H1 (cell line): ENCODE measurements around the gene ADCY3. TPM values are rescaled to one million over a fixed set of nuclear protein-coding genes. Genes with fewer than 3 reads are reported as not detected.

Source experiments
- BCL11A ChIP-seq, 2 experiments: IDR thresholded peaks; one replicate each; pipeline ENCODE4 v1.6.1; 2011; ENCODE audit warnings: low read depth in 2 of 2, low read length in 2 of 2, mild to moderate bottlenecking in 2 of 2
- CHD2 ChIP-seq: IDR thresholded peaks from 2 replicates; pipeline ENCODE4 v1.6.1; 2012; ENCODE audit warnings: low read length, improper control_type of control experiment
- CTBP2 ChIP-seq: IDR thresholded peaks from 2 replicates; pipeline ENCODE4 v1.7.0; 2011; ENCODE audit warnings: borderline replicate concordance, mild to moderate bottlenecking, moderate library complexity, mixed read lengths, low read length; ENCODE audit not compliant: insufficient read depth, insufficient read length
- polyA plus RNA-seq, 7 experiments: library from polyadenylated mRNA; depleted of rRNA in 3 of 7; stranded (reverse) in 5 of 7; unstranded in 2 of 7; fragments of >200 nt in 5 of 7; fragments of 200-250 nt in 2 of 7; gene quantifications; 1 replicate in 5 of 7; 2 replicates in 1 of 7; 4 replicates in 1 of 7; pipeline versions ENCODE4 v1.2.1 to v1.2.3, GENCODE V29; 2011 to 2013; ENCODE audit warnings: missing spikeins in 2 of 7, mixed read lengths in 2 of 7
- total RNA-seq: library from RNA; stranded (reverse); fragmentation: NEBNext Ultra II Directional; extraction: Animal tissue kit (Norgen Biotek cat#: 25700); gene quantifications from 2 replicates; pipeline ENCODE4 v1.2.1, GENCODE V29; 2021

The ADCY3 gene
- total and polyA plus RNA-seq, 2 of the 8 experiments (the other 6 are each of a cell fraction or from before 2014, with no cell fraction given): 45.1 to 52.9 TPM

DNA sequence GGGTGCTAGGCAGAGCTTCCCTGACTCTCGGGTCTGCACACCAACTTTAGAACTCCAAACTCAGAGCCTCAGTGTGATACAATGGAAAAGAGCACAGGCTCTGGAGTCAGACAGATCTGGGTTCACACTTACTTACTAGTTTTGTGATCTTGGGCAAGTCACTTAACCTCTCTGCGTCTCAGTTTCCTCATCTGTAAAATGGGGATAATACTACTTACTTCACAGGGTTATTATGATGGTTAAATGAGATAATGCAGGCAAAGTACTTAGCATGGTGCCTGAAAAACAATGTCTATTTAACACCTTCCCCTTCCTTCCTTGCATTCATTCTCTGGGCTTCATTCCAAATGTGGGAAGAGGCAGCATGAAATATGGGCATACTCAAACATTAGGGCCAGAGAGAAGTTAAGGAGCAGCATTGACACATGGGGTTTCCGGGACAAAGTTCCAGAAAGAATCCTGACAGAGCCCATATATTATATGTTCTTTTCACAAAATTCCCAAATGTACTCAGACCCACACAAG lies 38.4 kb upstream of the ADCY3 start (continued):
- TF ChIP-seq BCL11A (IDR thresholded peaks at IDR 0.05; ENCODE audit: low read depth in 2 of 2, low read length in 2 of 2) (no peak), CTBP2 (no peak), CHD2 (no peak)
